GM18951 (cell line): ENCODE data around the gene DUS3L.

Experiments
- POLR2A ChIP-seq: IDR thresholded peaks from 4 replicates; pipeline ENCODE4 v1.6.1; 2011; ENCODE audit warnings: mild to moderate bottlenecking; ENCODE audit not compliant: insufficient read length, insufficient read depth; ENCODE audit errors: extremely low read depth
- in situ Hi-C: fragments of 300-500 bp; cut with MboI; formaldehyde crosslinking; loops from one replicate; pipeline ENCODE4 v1.12.0; 2022; ENCODE audit warnings: low sequenced_read_pairs, mixed read lengths, inconsistent platforms; ENCODE audit not compliant: unreplicated experiment

DUS3L gene

GRCh38 chr19:5827891-5828660, 37.1 kb upstream of the DUS3L start:
- peak; percentile 98 for TF ChIP-seq POLR2A
- in situ Hi-C loops = no loop called here

DNA sequence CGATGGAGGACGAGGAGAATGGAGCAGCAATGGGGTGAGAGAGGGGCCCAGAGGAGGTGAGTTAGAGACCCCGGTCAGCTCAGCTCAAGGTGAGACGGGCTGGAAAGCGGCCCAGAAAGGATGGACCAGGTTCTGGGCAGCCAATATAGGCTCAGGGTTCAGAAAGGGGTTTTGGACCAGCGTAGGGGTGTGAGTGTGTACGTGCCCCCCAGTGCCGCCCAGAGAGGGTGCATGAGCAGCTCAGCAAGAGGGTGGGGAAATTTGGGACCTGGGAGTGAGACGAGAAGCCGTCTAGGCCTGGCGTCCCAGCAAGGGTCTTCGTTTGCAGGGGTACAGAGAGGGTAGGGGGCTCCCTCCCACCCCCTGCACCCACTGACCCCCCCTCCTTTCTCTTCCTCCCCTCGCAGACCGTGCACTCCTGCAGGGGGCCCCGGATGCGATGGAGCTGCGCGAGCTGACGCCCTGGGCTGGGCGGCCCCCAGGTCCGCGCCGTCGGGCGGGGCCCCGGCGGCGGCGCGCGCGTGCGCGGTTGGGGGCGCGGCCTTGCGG, 36.5 kb upstream of the DUS3L start:
- in situ Hi-C loops = no loop called here
- no peak for TF ChIP-seq POLR2A

DNA sequence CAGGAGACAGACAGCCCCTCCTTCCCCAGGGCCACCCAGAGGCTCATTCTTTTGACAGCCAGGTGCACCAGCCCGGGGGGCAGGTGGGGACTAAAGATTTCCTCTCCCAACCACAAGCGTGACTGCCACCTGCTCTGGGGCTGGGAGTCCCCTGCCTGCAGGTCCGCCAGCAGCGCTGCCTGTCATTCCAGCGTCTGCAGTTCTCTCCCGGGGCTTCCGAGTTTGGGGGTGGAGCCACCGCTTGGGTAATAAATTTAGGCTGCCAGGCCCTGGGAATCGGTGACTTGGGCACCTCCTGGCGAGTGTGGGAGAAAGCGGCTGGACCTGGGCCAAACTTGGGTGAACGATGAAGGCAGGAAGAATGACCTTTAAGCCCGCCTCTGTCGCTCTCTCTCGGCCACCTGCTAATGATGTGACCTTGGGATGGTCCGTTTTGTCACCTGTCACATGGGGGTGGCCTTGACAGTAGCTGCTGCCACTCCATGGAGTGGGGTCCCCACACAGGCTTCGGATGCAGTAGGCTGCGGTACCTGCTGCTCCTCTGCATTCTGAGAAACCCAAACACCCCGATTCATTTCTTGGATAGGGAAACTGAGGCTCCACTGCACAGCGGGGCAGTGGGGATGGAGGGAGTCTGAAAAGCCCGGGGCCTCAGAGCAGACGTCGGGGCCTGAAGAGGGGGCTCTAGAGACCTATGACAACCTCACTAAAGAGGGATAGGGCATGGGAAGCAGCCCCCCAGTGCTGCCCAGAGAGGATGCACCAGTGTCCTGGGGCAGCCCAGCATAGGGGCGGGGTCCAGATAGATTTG, 35.8 kb upstream of the DUS3L start:
- in situ Hi-C loops = no loop called here
- no peak for TF ChIP-seq POLR2A

DNA sequence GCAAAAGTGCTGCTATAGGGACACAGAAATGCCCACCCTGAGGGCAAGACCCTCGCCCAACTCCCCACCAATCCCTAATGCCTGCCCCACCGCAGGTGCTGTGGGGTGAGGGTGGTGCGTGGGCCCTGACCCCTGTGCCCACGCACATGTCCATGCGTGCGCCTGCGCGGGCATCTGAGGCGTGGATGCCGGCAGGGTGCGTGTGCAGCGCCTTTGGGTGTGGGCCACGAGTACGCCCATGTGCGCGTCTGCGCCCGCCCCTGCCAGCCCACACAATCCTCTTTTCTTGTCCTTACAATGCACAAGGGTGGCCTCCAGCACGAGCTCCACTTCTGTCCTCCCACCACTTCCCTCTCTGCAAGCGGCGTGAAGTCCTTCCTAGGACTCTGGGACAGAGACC, 34.2 kb upstream of the DUS3L start:
- no peak for TF ChIP-seq POLR2A
- in situ Hi-C loops = no loop called here

- in situ Hi-C loops = no loop called here
Measured at GRCh38 chr19:5824751-5825150, 33.8 kb upstream of the DUS3L start.

GRCh38 chr19:5823579-5824281, 32.8 kb upstream of the DUS3L start:
- in situ Hi-C loops = no loop called here
- no peak for TF ChIP-seq POLR2A

More at GRCh38 chr19:5824751-5825150, 33.8 kb upstream of the DUS3L start:
- no peak for TF ChIP-seq POLR2A

DNA sequence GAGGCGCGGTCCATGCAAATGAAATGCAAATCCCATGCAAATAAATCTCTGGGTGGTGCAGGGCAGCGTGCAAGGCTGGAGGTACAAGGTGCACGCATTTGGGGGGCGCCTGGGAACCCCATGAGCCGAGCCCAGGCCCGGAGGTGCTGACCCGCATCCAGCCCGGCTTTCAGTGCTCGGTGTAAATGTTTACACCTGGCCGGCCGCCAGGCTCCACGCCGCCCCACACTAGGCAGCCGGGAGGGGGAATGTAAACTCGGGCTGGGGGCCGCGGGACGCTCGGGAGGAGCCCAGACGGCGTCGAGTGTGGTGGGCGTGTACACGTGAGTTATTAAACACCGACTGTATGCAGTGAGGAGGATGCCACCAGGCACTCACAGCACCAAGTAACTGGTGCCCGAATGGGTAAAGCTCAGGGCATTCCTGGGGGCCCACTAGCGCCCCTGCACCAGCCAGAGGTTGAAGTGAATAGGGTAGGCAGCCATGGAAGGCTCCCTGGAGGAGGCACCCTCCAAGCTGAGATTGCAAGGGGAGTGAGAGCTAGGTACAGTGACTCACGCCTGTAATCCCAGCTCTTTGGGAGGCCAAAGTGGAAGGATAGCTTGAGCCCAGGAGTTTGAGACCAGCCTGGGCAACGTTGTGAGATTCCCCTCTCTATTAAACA, 31.4 kb upstream of the DUS3L start:
- in situ Hi-C loops = no loop called here
- TF ChIP-seq POLR2A = no peak

DNA sequence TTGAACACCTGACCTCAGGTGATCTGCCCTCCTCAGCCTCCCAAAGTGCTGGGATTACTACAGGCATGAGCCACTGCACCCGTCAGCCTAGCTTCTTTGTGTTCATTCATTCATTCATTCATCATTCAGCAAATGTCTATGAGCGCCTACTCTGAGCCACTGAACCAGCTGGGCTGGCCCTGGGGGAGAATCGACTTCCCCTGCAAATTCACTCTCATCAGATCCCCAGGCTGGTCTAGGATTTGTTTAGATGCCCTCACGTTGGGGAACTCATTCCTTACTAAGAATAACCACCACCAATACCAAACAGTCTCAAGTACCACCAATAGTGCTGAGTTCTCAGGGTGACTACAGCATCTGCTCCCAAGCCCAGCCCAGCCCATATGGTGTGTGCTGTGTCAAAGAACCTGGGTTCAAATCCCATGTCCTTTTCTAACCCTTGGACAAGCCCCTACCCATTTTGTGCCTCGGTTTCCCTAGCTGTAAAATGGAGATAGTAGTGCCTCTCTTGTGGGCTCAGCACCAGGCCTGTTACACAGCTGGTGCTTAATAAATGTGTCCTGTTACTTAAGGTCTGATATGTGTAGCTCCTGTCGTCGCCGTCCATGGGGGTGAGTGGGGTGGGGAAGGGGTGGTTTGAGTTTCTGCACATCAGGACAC, 30.7 kb upstream of the DUS3L start:
- in situ Hi-C loops = no loop called here
- no peak for TF ChIP-seq POLR2A

DNA sequence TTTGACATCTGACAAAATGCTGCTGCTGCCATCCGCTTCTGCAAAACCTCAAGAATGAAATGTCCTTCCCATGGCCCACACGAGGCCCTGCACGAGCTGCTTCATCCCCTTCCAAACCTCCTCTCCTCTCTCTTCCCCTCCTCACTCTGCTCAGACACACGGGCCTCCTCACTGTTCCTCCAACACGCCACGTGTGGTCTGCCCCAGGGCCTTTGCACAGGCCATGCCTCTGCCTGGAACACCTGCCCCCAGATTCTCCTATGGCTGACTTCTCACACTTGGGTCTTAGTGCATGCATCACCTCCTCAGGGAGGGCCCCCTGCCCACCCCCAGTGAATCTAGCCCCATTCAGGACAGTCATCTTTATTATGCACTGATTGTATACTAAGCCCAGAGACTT, 29.8 kb upstream of the DUS3L start:
- no peak for TF ChIP-seq POLR2A
- in situ Hi-C loops = no loop called here

DNA sequence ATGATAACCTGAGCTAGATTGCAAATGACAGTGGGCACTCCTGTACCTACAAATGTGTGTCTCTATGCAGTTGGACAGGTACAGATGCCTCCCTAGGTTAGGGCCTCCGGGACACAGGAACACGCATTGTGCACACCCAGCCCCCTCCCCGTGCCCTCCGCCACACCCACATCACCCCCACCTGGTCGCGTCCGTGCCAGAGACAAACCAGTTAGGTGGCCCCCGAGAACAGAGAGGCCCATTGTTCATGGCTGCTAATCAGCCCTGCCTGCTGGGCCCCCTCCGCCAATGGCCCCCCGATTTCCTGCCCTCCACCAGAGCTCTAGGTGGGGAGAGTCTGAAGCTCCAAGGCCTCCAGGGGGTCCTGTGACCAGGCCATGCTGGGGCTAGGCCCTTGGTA, 27.6 kb upstream of the DUS3L start:
- TF ChIP-seq POLR2A = no peak
- in situ Hi-C loops = no loop called here

GRCh38 chr19:5817218-5817617, 26.3 kb upstream of the DUS3L start:
- in situ Hi-C loops = no loop called here
- no peak for TF ChIP-seq POLR2A

DNA sequence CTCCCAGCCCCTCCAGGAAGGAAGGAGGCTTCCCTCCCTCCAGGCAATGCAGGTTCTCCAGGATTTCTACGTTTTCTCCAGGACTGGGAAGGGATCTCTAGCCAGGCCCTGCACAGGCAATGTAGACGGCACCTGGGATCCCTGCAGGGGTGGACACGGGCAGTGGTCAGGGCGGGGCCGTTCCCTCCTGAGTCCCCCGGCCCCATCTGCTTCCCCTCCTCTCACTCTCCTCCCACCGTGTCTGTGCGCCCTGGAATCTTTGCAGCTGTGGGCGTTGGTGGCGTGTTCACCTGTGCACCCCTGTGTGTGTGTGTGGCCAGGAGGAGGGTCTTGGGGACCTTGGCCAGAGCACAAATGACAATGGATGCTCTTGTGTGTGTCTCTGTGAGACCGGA, 23.9 kb upstream of the DUS3L start:
- in situ Hi-C loops = no loop called here
- TF ChIP-seq POLR2A = no peak
